Mononuclear cell (primary cell): ENCODE results near the gene ZNF334. TPM values are rescaled to one million over a fixed set of nuclear protein-coding genes. Genes with fewer than 3 reads are reported as not detected.

Experiments used
- H3K27me3 ChIP-seq: 2 replicates; pipeline ENCODE4 v1.6.0; 2011; ENCODE audit warnings: low read length, control low read depth; ENCODE audit not compliant: insufficient read depth
- H3K4me1 ChIP-seq: 2 replicates; pipeline ENCODE4 v1.5.1; 2011; ENCODE audit warnings: mild to moderate bottlenecking, low read length, control low read depth; ENCODE audit not compliant: insufficient read depth
- H3K4me3 ChIP-seq: 2 replicates; pipeline ENCODE4 v1.5.1; 2011; ENCODE audit warnings: mild to moderate bottlenecking, low read length, moderate library complexity
- H3K9me3 ChIP-seq: 2 replicates; pipeline ENCODE4 v1.5.1; 2011; ENCODE audit warnings: low read depth, mild to moderate bottlenecking, control low read depth, low read length
- total RNA-seq: library from RNA; depleted of rRNA; stranded (reverse); fragments of >200 nt; gene quantifications from one replicate; pipeline ENCODE4 v1.2.3, GENCODE V29; 2012

Gene ZNF334
- 0.10 TPM for total RNA-seq

- peaks cover 11% of the 10 kb centered on the region for H3K4me1 ChIP-seq
- peak within 1 kb of the TSS; percentile 54 for H3K4me3 ChIP-seq
- peaks cover 7% of the 10 kb centered on the region for H3K27me3 ChIP-seq
- no peaks in the 10 kb centered on the region for H3K9me3 ChIP-seq
These were observed at the start of gene ZNF334 for GRCh38 chr20:46512943-46513844. Gene ZNF334 (minus strand): TSS chr20:46513559. CDS start chr20:46512102, 1,457 bp downstream.

DNA sequence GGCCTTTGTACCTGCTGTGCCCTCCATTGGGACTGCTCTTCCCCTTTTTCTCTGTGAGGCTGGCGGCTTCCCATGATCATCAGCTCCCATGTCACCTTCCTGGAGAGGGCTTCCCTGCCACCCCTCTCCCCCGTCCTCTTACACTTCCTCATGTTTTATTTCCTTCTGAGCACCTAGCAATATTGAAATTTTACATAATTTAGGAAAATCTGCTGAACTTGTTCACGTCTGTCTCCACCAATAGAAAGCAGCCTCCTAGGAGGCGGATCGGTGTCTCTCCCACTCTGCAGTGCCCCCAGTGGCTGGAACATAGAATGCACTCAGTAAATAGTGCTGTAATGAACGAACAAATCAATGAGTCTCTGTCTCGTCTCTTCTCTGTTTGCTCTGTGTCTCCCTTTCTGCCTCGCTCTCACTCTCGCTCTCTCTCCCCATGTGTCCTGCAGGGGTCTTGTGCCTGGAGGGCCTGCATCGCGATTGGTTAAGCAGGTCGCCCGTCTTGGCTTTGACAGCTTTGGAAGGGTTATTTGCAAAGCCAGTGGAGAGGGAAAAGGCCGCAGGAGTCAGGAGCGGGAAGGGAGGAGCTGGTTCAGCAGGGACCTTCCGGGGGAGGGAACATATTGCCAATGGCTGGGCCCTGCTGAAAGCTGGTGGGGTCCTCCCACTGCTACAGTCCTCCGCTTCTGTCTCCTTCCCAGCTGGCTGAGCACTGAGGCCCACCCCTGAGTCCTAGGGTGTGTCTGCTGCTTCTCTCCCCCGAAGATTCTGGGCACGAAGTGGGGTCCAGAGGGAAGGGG, 49.2 kb upstream of the ZNF334 start:
- no peaks in the 10 kb centered on the region for H3K9me3 ChIP-seq
- no peak overlapping the region for H3K4me3 ChIP-seq
- peaks cover 8% of the 10 kb centered on the region for H3K4me1 ChIP-seq
- H3K27me3 ChIP-seq, result no peaks in the 10 kb centered on the region

DNA sequence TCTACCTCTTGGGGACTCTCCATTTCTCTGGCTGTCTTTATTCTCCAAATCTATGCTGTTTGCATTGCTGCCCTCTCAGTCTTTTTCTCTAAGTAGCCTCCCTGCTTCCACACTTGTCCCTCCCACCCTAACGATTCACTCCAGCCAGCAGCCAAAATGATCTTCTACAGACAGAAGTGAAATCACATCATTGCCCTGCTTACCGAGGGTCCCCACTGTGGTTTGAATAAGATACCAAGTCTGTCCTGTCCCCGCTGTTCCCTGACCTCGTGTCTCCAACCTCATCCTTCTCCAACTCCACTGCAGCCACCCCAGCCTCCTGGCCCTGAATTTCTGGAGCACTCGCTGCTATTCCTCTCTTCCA, 48.6 kb upstream of the ZNF334 start:
- Histone ChIP-seq H3K4me1 (peaks cover 8% of the 10 kb centered on the region), H3K4me3 (no peak overlapping the region)

DNA sequence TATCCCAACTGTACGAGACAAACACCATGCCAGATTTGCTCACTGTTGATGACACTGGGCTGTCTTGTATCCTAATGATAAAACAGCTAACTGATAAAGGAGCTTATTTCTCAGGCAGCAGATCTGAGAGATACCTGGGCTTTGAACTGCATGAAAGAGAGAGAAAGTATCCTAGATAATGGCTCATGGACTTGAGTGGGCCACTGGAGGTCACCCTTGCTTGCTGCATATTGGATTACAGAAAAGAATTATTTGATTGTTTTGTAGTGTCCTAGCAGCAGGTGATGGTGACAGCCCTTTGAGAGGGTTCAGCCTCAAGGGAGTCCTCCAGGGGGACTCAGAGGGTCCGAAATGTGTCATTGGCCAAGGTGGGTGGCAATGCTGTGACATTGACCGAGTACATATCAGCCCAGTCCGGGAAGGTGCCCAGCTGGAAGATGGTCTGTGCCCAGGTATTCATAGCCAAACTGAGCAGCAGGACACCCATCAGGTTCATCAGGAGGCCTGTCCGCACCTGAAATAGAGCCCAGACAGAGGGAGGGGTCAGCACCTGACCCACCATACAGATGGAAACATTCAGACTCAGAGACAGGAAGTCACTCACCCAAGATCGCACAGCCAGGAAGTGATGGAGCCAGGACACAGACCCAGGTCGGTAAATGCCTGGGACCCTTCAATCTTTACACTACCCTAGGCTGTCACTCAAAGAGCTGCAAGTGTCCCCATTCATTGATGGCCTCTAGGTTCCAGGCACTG, 46.5 kb upstream of the ZNF334 start:
- Histone ChIP-seq H3K4me3 (no peak overlapping the region), H3K27me3 (no peaks in the 10 kb centered on the region), H3K9me3 (no peaks in the 10 kb centered on the region), H3K4me1 (peaks cover 8% of the 10 kb centered on the region)

More for the DNA sequence above, 48.6 kb upstream of the ZNF334 start:
- Histone ChIP-seq H3K27me3 (no peaks in the 10 kb centered on the region), H3K9me3 (no peaks in the 10 kb centered on the region)

- Histone ChIP-seq H3K4me1 (peaks cover 8% of the 10 kb centered on the region), H3K4me3 (no peak overlapping the region), H3K27me3 (no peaks in the 10 kb centered on the region), H3K9me3 (no peaks in the 10 kb centered on the region)
These were observed 45.6 kb upstream of the ZNF334 start for GRCh38 chr20:46559001-46559400.

DNA sequence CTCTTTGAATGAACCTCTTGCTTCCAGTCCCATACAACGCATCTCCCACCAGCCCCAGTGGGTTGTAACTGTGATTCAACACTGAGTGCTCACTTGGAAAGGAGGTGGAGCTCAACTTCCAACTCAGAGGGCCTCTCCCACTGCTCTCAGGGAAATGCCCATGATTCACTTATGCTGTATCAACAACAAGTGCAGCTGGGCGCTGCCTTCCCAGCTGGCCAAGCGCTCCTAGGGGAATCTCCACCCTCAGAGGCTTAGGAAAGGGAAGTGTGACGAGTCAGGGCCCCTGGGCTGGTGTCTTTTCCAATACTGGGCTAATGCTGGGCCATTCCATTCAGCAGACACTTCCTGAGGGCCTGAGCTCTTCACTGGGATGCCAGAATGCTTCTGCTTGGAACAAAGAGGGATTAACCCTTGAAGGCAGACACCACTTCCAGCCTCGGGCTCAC, 45.2 kb upstream of the ZNF334 start:
- no peaks in the 10 kb centered on the region for H3K27me3 ChIP-seq
- no peaks in the 10 kb centered on the region for H3K9me3 ChIP-seq
- H3K4me3 ChIP-seq, result no peak overlapping the region
- H3K4me1 ChIP-seq, result peaks cover 9% of the 10 kb centered on the region

GRCh38 chr20:46557231-46557956, 44.0 kb upstream of the ZNF334 start:
- Histone ChIP-seq H3K9me3 (no peaks in the 10 kb centered on the region), H3K27me3 (no peaks in the 10 kb centered on the region), H3K4me1 (peaks cover 16% of the 10 kb centered on the region), H3K4me3 (no peak overlapping the region)

DNA sequence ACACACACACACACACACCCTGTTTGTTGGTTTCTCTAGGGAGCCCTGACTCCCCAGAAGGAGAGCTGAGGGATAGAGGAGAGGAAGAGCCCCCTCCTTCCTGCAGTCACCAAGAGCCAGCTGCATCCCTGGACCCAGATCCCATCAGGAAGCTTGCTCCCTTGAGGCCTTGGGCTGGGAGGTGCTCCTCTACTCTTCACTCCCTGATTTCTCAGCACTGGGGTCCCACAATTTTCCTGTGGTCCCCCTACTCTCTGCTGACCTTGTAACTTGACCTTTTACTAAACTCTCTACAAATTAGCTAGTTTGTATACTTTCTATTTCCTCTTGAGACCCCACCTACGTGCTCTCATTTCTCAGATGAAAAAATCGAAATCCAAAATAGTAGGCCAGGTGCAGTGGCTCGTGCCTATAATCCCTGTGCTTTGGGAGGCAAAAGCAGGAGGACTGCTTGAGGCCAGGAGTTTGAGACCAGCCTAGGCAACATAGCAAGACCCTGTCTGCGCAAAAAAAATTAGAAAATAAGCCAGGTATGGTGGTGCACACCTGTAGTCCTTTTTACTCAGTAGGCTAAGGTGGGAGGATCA, 42.1 kb upstream of the ZNF334 start:
- H3K27me3 ChIP-seq, result no peaks in the 10 kb centered on the region

GRCh38 chr20:46554828-46555227, 41.5 kb upstream of the ZNF334 start:
- Histone ChIP-seq H3K4me3 (no peak overlapping the region), H3K9me3 (no peaks in the 10 kb centered on the region), H3K27me3 (no peaks in the 10 kb centered on the region), H3K4me1 (peaks cover 33% of the 10 kb centered on the region)

More for the DNA sequence above, 42.1 kb upstream of the ZNF334 start:
- Histone ChIP-seq H3K4me1 (peaks cover 29% of the 10 kb centered on the region), H3K9me3 (no peaks in the 10 kb centered on the region), H3K4me3 (no peak overlapping the region)

- Histone ChIP-seq H3K4me3 (no peak overlapping the region), H3K9me3 (no peaks in the 10 kb centered on the region), H3K4me1 (peaks cover 33% of the 10 kb centered on the region), H3K27me3 (no peaks in the 10 kb centered on the region)
These were observed 40.6 kb upstream of the ZNF334 start for GRCh38 chr20:46553926-46554325.

DNA sequence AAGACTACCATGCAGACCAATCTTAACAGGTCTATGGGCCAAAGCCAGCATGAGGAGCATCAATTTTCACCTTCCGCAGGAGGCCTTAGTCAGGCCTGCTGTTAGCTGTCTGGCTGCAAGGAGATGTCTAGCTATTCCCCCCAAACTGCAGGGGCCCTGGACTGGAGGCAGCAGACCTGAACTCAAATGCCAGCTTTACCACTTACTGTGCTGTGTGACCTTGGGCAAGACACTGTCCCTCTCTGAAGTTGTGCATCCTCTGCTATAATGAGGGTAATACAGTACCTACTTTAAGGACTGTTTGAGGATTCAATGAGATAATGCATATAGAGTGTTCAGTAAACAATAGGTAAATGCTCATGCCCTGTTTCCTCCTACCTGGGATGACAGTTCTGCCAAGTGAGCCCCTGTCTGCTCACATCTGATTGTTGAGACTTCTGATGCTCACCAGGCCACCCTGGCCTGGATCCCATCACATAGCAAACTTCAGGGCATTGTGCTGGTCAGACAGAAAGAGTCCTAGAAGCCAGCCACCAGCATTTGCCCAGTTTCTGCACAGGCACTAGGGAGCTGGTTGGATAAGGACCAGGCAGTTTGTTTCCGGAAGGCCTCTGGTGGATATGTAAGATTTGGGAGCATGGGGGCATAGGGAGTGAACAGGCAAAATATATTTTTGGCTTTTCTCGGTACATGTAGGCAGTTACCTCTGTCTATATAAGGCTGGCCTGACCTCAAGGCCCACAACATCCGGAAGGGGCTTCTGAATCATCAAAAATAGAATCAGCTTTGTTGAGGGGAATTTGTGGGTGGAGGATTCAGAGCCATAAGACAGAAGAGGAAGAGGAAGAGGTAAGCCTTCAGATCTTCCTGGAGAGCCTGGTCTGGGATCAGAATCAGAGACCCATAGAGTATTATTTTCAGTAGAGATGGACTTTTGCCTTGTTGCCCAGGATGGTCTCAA, 39.4 kb upstream of the ZNF334 start:
- no peak overlapping the region for H3K4me3 ChIP-seq
- no peaks in the 10 kb centered on the region for H3K27me3 ChIP-seq
- no peaks in the 10 kb centered on the region for H3K9me3 ChIP-seq
- peaks cover 33% of the 10 kb centered on the region for H3K4me1 ChIP-seq

GRCh38 chr20:46551522-46552381, 38.4 kb upstream of the ZNF334 start:
- peaks cover 33% of the 10 kb centered on the region for H3K4me1 ChIP-seq
- H3K9me3 ChIP-seq, result no peaks in the 10 kb centered on the region
- no peak overlapping the region for H3K4me3 ChIP-seq
- H3K27me3 ChIP-seq, result no peaks in the 10 kb centered on the region
